HG03097 (cell line): Measurements from ENCODE around the gene PLAAT2.
"Not testable (repeated sequence)": the region's sequence is repeated elsewhere in the genome, so short reads cannot be mapped to it uniquely, and the experiment has no call there.

Experiments used
- ATAC-seq: cut with Tn5 transposase; IDR thresholded peaks from one replicate; pipeline ENCODE4 v1.9.1; 2021; ENCODE audit not compliant: unreplicated experiment, low FRiP score

The PLAAT2 gene

DNA sequence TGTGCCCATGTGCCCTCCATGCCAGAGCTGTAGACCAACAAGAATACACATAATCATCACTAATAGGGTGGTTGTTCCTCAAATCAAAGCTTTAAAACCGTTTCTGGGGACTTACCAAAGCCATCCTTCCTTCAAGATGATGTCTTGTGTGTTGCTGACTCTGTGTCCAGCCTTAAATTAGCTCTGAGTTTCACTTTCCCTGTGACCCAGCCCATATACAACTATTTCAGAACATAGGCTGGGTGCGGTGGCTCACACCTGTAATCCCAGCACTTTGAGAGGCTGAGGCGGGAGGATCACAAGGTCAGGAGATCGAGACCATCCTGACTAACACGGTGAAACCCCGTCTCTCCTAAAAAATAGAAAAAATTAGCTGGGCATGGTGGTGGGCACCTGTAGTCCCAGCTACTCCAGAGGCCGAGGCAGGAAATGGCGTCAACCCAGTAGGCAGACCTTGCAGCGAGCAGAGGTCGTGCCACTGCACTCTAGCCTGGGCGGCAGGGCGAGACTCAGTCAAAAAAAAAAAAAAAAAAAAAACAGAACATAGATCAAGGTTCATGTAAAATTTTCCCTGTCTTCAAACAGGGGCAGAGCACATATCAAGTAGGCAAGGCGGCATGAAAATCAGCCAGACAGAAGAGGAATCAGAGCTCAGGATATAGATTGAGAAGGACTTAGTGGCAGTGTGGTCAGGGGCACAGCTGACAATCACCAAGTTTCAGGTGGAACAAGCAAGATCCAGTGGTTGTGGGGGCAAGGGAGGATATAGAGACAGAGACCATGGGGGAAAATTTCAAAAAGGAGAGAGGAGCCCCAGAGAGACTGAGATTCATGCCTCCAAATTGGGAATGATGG, at the start of gene PLAAT2:
PLAAT2 (minus strand) TSS at position 179 of the 855 bp plus-strand sequence; CDS start at position 124, 55 bp downstream.
- ATAC-seq, result no peak

DNA sequence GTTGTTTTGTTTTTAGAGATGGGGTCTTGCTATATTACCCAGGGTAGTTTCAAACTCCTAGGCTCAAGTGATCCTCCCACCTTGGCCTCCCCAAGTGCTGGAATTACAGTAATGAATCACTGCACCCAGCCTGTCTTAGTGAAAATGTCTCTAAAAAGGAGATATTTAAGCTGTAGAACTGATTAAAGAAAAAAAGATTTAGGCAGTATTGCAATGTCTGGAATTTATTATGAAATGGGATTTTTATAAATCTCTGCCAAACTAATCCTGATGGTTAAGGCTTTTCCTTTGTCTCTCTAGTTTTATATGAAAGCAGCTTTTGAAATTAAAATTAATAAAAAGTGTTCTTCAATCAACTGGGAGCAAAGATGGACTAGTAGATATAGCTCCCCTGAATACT, 49.0 kb upstream of the PLAAT2 start:
- ATAC-seq, result no peak

DNA sequence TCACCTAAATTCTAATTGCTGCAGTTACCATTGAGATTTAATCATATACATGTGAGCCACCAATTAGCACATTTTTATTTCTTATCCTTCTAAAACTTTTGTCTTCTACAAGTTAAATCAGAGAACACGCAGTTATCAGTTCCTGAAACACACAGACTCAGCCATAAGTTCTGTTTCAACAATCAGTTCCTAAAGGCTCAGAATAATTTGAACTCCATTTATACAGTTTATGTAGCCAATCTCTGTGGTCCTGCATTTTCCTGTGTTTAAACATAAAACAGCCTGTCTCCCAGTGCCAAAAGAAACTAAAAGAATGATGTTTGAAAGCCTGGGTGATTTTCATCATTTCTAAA, 48.2 kb upstream of the PLAAT2 start:
- ATAC-seq, result no peak

DNA sequence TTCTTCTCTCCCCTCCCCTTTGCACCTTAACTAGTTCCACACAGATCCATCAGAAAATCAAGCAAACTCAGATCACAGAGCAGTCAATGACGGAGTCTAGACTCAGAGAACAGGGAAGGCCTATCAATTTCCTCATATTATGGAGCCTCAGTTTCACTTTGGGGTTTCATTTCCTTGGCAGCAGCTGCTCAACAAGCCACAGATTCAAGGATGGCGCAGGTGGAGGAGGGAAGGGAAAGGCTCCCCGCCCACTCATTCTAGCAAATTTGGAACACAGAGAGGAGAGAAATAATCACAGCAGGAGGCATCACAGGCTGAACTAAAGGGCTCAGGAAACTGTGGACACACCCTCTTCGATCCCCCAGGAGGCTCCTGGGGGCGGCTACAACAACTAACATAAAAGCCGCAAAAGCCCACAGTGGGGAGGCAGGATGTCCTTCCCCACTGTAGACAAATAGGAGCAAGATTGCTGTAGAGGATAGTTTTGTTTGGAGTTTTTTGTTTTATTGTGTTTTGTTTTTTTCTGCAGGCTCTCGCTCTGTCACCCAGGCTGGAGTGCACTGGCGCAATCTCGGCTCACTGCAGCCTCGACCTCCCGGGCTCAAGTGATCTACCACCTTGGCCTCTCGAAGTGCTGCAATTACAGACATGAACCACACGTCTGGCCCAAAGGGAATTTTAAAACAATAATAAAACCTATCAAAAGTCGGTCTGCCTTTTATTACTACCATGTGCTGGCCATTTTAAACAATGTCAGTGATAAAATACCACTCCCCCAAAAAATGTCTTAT, 47.6 kb upstream of the PLAAT2 start:
- no peak for ATAC-seq

DNA sequence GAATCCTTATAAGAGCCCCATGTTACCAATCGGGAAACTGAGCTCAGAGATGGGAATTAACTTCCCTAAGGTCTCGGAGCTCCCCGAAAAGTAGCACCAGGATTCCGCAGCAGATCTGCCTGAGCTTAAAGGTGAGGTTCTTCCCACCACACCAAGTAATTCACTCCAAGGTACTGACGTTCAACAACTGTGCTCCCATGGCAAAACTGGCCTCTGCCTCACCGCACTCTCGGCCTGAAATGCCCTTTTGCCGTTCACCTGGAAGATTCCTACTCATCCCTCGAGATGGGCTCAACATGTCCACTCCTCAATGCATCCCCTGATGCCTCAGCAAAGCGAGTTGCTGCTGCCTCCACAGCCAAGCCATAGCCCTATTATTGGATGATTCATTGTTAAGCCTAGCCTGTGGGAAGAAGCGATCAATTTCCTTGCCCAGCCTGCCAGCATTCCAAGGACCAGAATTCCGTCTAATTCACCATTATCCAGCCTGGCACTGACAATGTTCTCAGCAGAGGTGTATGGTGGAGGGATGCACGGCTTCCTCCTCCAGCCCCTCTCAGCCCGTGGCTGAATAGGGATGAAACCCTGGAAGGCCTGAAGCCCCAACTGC, 46.9 kb upstream of the PLAAT2 start:
- no peak for ATAC-seq

DNA sequence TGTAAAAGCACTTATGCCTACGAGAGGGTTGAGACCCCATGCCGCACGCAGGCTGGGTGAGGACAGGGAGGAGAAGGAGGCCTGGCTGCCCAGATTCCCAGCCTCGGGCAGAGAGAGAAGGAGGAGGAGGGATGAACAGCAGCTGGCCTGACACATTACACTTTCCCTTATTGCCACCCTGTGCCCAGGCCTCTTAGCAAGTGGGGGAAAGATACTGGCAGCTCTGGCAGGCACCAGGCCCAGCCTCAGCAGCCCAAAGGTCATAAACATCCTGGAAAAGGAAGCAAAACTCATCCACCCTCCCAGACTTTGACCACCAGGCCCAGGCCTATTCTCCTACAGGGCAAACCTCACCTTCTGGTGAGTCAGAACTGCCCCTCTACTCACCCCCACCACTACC, 46.4 kb upstream of the PLAAT2 start:
- no peak for ATAC-seq

DNA sequence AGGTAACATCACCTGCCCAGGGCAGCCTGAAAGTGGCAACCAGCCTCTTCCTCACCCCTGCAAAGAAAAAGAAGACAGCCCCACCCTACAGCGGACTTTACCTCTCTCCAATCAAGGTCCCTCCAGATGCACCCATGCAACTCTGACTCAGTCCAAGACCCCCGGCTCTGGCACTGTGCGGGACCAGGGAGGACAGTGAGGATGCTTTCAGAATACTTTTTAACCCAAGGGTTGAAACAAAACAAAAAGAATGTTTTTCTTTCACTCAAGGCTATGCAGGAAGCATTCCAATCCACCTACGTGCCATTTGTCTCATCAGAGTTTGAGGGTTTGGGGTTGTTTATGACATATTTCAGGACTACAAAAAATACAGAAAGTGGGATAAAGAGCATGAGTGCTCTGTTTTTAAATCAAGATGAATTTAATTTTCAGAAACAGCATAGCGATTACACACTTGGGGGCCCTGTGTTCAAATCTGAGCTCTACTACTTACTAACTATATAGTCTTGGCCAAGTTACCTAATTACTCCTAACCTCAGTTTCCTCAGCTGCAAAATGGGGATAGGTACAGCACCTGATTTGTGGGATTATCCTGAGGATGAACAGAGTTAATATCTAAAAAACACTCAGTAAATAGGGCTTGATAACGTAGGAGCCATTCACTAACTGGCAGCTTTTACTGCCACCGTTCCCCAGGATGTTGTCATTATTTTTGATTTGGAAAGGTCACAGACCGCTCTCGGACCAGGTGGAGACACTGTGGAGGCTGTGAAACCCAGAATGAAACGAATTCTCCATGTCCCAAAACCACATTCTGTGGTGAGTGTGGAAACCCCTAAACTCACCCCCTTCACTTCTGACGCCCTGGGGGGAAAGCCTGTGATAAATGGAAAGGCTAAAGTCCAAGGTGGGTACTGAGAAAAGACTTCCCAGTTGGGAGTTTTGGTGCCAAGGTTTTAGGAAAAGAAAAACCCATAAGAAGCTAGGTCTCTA, 45.5 kb upstream of the PLAAT2 start:
- ATAC-seq, result no peak

DNA sequence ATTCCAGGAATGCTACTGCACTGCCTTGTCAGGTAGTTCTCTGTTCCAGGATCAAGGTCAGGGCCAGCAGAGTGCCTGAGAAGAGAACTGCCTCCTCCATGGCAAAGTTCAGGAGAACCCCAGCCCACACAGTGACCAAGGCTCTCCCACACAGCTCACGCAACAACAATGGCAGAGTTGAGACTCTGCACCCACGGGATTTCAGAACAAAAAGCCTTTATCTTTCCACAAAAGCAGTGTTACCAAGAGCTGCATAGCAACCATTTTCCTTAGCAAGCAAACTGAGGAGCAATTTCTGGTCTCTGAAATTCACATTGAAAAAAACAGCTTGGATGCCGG, 40.0 kb upstream of the PLAAT2 start:
- ATAC-seq, result no peak

DNA sequence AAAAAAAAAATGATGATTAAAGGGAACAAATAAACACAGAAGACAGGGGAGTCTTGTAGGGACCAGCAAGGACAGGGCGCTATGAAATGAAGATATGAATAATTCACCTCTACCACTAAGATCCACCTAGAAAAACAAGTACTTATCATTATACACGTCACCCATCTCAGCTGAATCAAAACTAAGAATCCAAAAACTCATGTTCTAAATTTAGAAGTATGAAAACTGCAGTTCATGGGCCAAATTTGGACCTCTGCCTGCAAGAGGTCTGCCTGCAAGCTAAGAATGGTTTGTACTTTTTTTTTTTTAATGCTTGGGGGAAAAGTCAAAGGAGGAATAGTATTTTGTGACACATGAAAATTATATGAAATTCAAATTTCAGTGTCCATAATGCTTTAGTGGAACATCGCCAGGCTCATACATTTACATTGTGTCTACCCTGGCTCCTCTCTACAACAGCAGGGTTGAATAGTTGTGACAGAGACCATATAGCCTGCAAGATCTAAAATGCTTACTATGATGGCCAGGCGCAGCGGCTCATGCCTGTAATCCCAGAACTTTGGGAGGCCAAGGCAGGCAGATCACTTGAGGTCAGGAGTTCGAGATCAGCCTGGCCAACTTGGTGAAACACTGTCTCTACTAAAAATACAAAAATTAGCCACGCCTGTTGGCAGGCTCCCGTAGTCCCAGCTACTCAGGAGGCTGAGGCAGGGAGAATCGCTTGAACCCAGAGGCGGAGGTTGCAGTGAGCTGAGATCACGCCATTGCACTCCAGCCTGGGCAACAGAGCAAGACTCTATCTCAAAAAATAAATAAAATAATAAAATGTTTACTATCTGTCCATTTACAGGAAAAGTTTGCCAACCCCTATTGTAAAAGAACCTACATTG, 39.4 kb upstream of the PLAAT2 start:
- not testable (repeated sequence) for ATAC-seq

DNA sequence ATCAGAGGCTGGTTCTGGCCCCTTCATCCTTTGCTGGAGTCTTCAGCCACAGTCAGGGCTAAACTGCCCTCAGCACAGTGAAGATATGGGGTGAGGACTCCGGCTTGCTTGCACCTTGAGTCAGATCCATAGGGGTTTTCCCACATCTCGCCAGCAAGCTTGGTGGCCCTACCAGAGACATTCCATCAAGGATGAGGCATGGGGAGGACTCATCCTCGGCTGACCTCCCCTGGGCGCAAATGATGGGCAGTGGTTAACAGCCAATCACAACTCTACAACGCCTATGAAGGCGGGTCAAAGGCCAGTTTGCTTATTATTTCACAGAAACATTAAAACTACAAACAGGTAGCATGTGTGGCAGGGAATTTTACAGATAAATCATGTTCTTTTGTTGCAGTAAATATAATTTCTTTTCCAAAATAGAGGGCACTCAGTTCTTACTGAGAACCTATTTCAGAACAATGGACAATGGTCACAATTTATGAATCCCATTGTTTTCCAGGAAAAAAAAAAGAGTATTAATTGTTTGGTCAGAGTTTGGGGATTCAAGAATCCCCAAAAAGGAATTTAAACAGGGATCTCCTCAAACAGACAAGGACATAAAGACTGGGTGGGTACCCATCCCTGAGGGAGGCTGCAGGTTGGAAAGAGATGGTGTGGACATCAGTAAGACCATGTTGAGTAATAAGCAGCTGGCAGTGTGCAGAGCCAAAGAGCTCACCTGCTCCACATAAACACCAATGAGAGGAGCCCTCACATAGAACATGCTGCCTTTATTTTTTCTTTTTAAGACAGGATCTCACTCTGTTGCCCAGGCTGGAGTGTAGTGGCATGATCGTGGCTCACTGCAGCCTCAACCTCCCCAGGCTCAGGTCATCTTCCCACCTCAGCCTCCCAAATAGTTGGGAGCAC, 36.3 kb upstream of the PLAAT2 start:
- ATAC-seq, result no peak

DNA sequence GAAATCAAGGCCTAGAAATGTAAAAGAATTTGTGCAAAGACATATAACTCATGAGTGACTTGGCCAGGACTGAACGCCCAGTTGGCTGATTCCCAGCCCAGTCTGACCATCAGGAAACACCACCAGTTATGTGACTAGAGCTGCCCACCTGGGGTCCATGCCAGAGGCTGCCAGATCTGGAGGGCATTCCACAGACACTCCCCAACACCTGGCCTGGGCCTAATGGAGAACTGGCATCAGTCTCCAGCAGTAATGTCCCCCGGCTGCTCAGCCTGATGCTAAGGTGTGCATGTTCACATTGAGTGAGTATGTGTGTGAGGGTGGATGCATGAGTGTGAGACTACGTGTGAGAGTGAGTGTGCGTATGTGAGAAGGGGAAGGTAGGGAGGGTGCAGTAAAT, 35.4 kb upstream of the PLAAT2 start:
- no peak for ATAC-seq

DNA sequence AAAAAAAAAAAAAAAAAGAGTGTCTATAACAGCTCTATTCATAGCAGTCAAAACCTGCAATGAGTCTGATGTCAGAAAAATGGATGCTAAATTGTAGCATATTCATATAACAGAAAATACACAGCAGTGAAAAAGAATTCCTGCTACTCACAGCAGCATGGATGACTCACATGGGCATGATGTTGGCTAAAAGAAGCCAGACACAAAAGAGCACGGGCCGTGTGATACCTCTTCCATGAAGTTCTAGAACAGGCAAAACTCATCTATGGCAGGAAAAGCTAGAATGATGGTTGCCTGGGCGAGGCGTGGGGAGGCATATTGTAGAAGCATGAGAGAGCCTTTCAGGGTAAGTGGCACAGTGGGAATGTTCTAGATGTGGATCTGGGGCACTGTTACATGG, 32.1 kb upstream of the PLAAT2 start:
- no peak for ATAC-seq

DNA sequence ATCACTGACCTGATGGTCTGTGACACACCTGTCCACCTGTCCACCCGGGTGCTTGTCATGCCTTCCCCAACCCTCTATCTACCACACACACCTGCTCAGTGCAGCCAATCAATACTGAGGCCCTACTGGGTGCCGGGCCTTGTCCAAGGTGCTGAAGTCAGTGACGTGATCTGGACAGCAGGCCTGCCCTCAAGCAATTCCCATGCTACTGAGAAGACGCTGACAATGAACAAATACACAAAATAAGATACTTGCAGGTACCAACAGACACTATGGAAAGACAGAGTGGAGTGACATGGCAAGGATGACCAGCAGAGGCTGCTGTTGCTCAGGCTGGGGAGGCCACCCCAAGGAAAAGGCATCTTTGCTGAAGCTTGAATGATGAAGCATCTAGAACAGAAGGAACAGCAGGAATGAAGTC, 29.8 kb upstream of the PLAAT2 start:
- ATAC-seq, result no peak

DNA sequence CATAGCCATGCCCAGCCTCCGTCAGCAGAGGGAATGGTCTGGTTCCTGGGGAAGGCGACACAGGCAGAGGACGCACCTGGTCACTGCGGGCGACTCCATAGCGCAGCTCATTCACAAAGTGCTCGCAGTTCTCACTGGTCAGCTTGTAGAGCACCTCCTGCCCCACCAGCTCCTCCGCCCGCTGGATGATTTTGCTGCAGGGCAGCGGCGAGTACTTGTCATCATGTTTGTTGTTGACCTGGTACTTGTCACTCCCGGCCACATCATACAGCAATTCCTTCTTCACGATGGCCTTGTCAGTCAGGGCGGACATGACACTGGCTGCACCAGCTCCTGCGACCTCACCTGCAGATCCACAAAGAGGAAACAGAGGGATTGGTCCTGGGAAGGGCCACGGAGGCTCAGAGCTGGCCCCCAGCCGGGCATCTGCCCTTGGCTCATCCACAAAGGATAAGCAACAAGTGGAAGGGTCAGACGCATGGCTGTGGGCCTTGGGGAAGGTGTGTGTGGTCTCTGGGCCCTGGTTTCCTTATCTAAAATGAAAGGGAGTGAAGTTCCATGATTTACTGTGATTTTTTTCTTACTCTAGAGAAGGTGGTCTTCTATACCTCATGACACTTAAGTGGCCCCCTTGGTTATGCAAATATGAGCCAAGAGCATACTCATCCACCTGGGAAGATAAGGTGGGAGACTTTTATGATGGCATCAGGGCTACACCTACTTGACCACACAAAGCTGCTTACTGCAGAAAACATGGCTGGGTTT, 27.0 kb upstream of the PLAAT2 start:
- no peak for ATAC-seq

DNA sequence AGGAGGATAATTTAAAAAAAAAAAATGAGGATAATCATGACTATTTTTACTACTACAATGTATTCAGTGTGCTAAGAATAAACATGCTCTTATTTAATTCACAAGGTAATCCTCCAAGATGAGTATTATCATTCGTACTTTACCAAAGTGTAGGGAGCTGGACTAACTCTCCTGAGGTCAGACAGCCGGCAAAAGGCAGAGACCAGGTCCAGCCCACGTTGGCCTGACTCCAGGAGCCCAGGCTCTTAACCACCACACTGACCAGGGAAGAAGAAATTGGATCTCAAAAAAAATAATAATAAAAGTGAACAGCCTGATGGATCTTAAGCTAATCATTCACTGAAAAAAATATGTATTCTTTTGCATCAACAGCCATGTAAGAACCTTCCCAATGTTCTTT, 25.8 kb upstream of the PLAAT2 start:
- ATAC-seq, result no peak

DNA sequence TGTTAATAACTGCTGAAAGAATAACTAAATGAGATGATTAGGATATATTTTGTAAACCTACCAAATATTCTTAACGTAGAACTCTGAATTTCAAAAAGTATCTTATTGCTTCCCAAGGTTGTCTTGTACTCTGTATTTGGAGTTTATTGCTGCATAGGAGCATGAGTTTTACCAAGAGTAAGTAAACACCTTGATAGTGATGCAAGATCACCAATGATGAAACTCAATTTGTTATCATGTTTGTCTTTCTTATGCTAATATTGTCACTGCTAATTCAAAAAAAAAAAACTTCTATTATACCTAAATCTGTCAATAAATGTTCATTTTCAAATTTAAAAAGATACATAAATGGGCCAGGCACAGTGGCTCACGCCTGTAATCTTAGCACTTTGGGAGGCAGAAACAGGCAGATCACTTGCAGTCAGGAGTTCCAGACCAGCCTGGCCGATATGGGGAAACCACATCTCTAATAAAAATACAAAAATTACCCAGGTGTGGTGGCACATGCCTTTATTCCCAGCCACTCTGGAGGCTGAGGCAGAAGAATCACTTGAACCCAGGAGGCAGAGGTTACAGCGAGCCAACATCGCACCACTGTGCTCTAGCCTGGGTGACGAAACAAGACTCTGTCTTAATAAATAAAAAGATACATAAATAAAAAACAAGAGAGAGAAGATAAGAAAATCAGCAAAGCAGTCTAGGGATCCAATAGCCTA, 23.4 kb upstream of the PLAAT2 start:
- no peak for ATAC-seq

DNA sequence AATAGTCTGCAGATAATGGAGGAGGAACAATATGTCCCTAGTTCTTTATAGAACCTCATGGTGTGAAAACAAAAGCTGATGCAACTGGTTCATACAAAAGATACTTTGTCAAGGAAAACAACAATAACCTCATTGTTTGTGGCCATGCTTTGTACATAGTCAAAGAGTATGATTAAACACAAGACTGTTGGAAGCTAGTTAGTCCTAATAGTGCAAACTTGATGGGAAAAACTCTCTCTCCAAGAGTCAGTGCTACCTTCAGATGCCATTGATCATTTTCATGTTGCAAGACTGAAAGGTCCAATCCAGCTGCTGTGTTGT, 20.1 kb upstream of the PLAAT2 start:
- ATAC-seq, result no peak
